ENCODE data around the gene BMPR1B.

The BMPR1B gene

GRCh38 chr4:94970650-94971049 is 212.9 kb downstream of the BMPR1B start:
- TF ChIP-seq SIN3A (IDR thresholded peaks at IDR 0.05; ENCODE audit: borderline replicate concordance, insufficient read depth, low read length) = no peak
- TF ChIP-seq FOXP2 (optimal IDR thresholded peaks at IDR 0.05; ENCODE audit: borderline replicate concordance, extremely low read depth, extremely low read length, insufficient read depth) = no peak
- no peak for TF ChIP-seq TAF1 (IDR thresholded peaks at IDR 0.05; ENCODE audit: borderline replicate concordance, insufficient read depth, low read length)
- TF ChIP-seq POLR2AphosphoS5 (IDR thresholded peaks at IDR 0.05; ENCODE audit: low read depth, low read length) = no peak
- TF ChIP-seq, protein P1, sequence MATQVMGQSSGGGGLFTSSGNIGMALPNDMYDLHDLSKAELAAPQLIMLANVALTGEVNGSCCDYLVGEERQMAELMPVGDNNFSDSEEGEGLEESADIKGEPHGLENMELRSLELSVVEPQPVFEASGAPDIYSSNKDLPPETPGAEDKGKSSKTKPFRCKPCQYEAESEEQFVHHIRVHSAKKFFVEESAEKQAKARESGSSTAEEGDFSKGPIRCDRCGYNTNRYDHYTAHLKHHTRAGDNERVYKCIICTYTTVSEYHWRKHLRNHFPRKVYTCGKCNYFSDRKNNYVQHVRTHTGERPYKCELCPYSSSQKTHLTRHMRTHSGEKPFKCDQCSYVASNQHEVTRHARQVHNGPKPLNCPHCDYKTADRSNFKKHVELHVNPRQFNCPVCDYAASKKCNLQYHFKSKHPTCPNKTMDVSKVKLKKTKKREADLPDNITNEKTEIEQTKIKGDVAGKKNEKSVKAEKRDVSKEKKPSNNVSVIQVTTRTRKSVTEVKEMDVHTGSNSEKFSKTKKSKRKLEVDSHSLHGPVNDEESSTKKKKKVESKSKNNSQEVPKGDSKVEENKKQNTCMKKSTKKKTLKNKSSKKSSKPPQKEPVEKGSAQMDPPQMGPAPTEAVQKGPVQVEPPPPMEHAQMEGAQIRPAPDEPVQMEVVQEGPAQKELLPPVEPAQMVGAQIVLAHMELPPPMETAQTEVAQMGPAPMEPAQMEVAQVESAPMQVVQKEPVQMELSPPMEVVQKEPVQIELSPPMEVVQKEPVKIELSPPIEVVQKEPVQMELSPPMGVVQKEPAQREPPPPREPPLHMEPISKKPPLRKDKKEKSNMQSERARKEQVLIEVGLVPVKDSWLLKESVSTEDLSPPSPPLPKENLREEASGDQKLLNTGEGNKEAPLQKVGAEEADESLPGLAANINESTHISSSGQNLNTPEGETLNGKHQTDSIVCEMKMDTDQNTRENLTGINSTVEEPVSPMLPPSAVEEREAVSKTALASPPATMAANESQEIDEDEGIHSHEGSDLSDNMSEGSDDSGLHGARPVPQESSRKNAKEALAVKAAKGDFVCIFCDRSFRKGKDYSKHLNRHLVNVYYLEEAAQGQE (IDR thresholded peaks at IDR 0.05; ENCODE audit: insufficient read depth in 1 of 2, low read depth in 2 of 2, low read length in 2 of 2) = no peak

GRCh38 chr4:94974773-94975172 is 217.0 kb downstream of the BMPR1B start:
- no peak for TF ChIP-seq SIN3A (IDR thresholded peaks at IDR 0.05; ENCODE audit: borderline replicate concordance, insufficient read depth, low read length)
- TF ChIP-seq, protein P1 (IDR thresholded peaks at IDR 0.05; ENCODE audit: insufficient read depth in 1 of 2, low read depth in 2 of 2, low read length in 2 of 2) = no peak
- no peak for TF ChIP-seq FOXP2 (optimal IDR thresholded peaks at IDR 0.05; ENCODE audit: borderline replicate concordance, extremely low read depth, extremely low read length, insufficient read depth)
- TF ChIP-seq POLR2AphosphoS5 (IDR thresholded peaks at IDR 0.05; ENCODE audit: low read depth, low read length) = no peak
- TF ChIP-seq TAF1 (IDR thresholded peaks at IDR 0.05; ENCODE audit: borderline replicate concordance, insufficient read depth, low read length) = no peak

GRCh38 chr4:94976371-94977011 is 218.7 kb downstream of the BMPR1B start:
- TF ChIP-seq SIN3A (IDR thresholded peaks at IDR 0.05; ENCODE audit: borderline replicate concordance, insufficient read depth, low read length) (no peak), FOXP2 (optimal IDR thresholded peaks at IDR 0.05; ENCODE audit: borderline replicate concordance, extremely low read depth, extremely low read length, insufficient read depth) (no peak), TAF1 (IDR thresholded peaks at IDR 0.05; ENCODE audit: borderline replicate concordance, insufficient read depth, low read length) (no peak), POLR2AphosphoS5 (IDR thresholded peaks at IDR 0.05; ENCODE audit: low read depth, low read length) (no peak)
- TF ChIP-seq, protein P1 (IDR thresholded peaks at IDR 0.05; ENCODE audit: insufficient read depth in 1 of 2, low read depth in 2 of 2, low read length in 2 of 2) = no peak

DNA sequence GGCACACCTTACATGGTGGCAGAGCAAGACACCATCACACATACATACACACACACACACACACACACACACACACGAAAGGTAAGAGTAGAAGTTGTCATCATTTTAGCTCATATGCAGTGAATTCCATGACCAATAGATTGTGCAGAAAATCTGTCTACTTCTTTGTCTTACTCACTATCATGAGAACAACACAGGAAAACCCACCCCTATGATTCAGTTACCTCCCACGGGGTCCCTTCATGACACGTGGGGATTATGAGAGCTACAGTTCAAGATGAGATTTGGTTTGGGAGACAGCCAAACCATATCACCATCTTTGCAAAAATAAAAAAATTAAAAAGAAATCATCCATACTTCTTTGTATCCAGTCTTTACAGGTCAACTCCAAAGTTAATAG is 221.1 kb downstream of the BMPR1B start:
- no peak for TF ChIP-seq SIN3A (IDR thresholded peaks at IDR 0.05; ENCODE audit: borderline replicate concordance, insufficient read depth, low read length)
- TF ChIP-seq FOXP2 (optimal IDR thresholded peaks at IDR 0.05; ENCODE audit: borderline replicate concordance, extremely low read depth, extremely low read length, insufficient read depth) = no peak
- TF ChIP-seq TAF1 (IDR thresholded peaks at IDR 0.05; ENCODE audit: borderline replicate concordance, insufficient read depth, low read length) = no peak
- TF ChIP-seq, protein P1 (IDR thresholded peaks at IDR 0.05; ENCODE audit: insufficient read depth in 1 of 2, low read depth in 2 of 2, low read length in 2 of 2) = no peak
- no peak for TF ChIP-seq POLR2AphosphoS5 (IDR thresholded peaks at IDR 0.05; ENCODE audit: low read depth, low read length)

Data from PFSK-1 (cell line).